HEK293T (cell line): ENCODE data around the gene POGLUT3.

Experiments
- CTCF ChIA-PET: fragments of 350-600 bp; formaldehyde crosslinking; extraction: SDS; loops from one replicate; lab custom pipeline; 2021; ENCODE audit warnings: antibody characterized with exemption, inconsistent platforms; lab: Yijun Ruan, JAX
- POLR2A ChIA-PET: fragments of 350-600 bp; formaldehyde crosslinking; extraction: SDS; loops from one replicate; lab custom pipeline; 2020; ENCODE audit warnings: antibody characterized with exemption, inconsistent platforms; lab: Yijun Ruan, JAX
- DNase-seq: peaks from one replicate; pipeline ENCODE4 v3.0.0; 2012; ENCODE audit warnings: mixed read lengths; ENCODE audit errors: extremely low spot score
- ARNT ChIP-seq: fragments of 450-650 bp; IDR thresholded peaks from 2 replicates; pipeline ENCODE4 v1.6.1; 2017; ENCODE audit warnings: mild to moderate bottlenecking
- BHLHE40 ChIP-seq: fragments of 450-650 bp; IDR thresholded peaks from 2 replicates; pipeline ENCODE4 v1.6.1; 2016; ENCODE audit warnings: mild to moderate bottlenecking, moderate library complexity, borderline replicate concordance
- CTBP1 ChIP-seq: fragments of 450-650 bp; IDR thresholded peaks from 2 replicates; pipeline ENCODE4 v1.6.1; 2016; ENCODE audit warnings: borderline replicate concordance
- ELF4 ChIP-seq: fragments of 450-650 bp; IDR thresholded peaks from 2 replicates; pipeline ENCODE4 v1.6.1; 2017; ENCODE audit warnings: antibody characterized with exemption
- FOXA1 ChIP-seq: fragments of 450-650 bp; IDR thresholded peaks from 2 replicates; pipeline ENCODE4 v1.6.1; 2016; ENCODE audit warnings: mild to moderate bottlenecking
- FOXK2 ChIP-seq: fragments of 450-650 bp; IDR thresholded peaks from 2 replicates; pipeline ENCODE4 v1.6.1; 2016; ENCODE audit warnings: mild to moderate bottlenecking
- FOXM1 ChIP-seq: fragments of 450-650 bp; IDR thresholded peaks from 2 replicates; pipeline ENCODE4 v1.6.1; 2017; ENCODE audit warnings: mild to moderate bottlenecking, borderline replicate concordance
- HDGF ChIP-seq: fragments of 450-650 bp; IDR thresholded peaks from 2 replicates; pipeline ENCODE4 v1.6.1; 2017; ENCODE audit warnings: antibody characterized with exemption, borderline replicate concordance
- L3MBTL2 ChIP-seq: fragments of 450-650 bp; conservative IDR thresholded peaks from 2 replicates; pipeline ENCODE4 v1.6.1; 2016; ENCODE audit warnings: mild to moderate bottlenecking
- LEF1 ChIP-seq: fragments of 450-650 bp; IDR thresholded peaks from 2 replicates; pipeline ENCODE4 v1.6.1; 2017; ENCODE audit warnings: mild to moderate bottlenecking, borderline replicate concordance
- NFRKB ChIP-seq: fragments of 450-650 bp; IDR thresholded peaks from 2 replicates; pipeline ENCODE4 v1.6.1; 2016; ENCODE audit warnings: mild to moderate bottlenecking, moderate library complexity
- PKNOX1 ChIP-seq: fragments of 450-650 bp; IDR thresholded peaks from 2 replicates; pipeline ENCODE4 v1.6.1; 2016
- SP1 ChIP-seq: fragments of 450-650 bp; IDR thresholded peaks from 2 replicates; pipeline ENCODE4 v1.6.1; 2017
- SUZ12 ChIP-seq: fragments of 450-650 bp; IDR thresholded peaks from 2 replicates; pipeline ENCODE4 v1.6.1; 2016; ENCODE audit warnings: mild to moderate bottlenecking
- TARDBP ChIP-seq: fragments of 450-650 bp; IDR thresholded peaks from 2 replicates; pipeline ENCODE4 v1.6.1; 2016
- ZNF384 ChIP-seq: fragments of 450-650 bp; IDR thresholded peaks from 2 replicates; pipeline ENCODE4 v1.6.1; 2016

The POGLUT3 gene

DNA sequence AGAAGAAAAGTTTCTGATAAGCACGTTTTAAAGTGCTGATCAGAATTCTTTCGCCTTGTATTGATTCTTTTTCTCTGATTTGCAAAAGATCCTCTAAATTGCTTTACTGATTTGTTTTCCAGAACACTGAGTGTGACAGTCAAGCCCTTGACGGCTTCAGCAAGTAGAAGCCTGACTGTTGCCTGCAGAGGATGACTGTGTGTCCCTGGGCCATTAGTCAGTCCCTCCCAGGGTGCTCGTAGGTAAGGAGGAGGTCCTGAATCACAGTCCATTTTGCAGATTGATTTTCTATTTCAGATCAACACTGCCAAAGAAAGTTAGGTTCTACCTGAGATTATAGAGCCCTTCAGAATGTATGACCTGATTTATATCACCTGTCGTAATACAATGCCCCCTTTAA, 38.6 kb upstream of the POGLUT3 start:
- CTCF ChIA-PET: no interaction called here
- no peak for DNase-seq
- TF ChIP-seq ZNF384 (no peak), FOXK2 (no peak), PKNOX1 (no peak), NFRKB (no peak), CTBP1 (no peak), BHLHE40 (no peak), SP1 (no peak), TARDBP (no peak), ELF4 (no peak), ARNT (no peak), HDGF (no peak), SUZ12 (no peak), L3MBTL2 (no peak), FOXA1 (no peak)
- POLR2A ChIA-PET: no interaction called here

- no peak for DNase-seq
- ChIA-PET POLR2A (no interaction called here), CTCF (no interaction called here)
- TF ChIP-seq PKNOX1: no peak
- TF ChIP-seq TARDBP: no peak
- TF ChIP-seq L3MBTL2: no peak
- no peak for TF ChIP-seq SUZ12
- TF ChIP-seq BHLHE40: no peak
- no peak for TF ChIP-seq SP1
- TF ChIP-seq FOXM1: no peak
- no peak for TF ChIP-seq HDGF
- TF ChIP-seq FOXA1: no peak
- TF ChIP-seq CTBP1: no peak
- no peak for TF ChIP-seq LEF1
- no peak for TF ChIP-seq NFRKB
- TF ChIP-seq ARNT: no peak
Measured at GRCh38 chr11:108535384-108535955, 37.3 kb upstream of the POGLUT3 start.

GRCh38 chr11:108534274-108534882, 36.2 kb upstream of the POGLUT3 start:
- no peak for DNase-seq
- CTCF ChIA-PET: interaction anchor here (0.6 kb wide), 1 partner anchor 58 kb away, joined by 3 read pairs; no protein-coding TSS in a partner anchor
- POLR2A ChIA-PET: no interaction called here
- TF ChIP-seq CTBP1 (no peak), PKNOX1 (no peak), NFRKB (no peak), TARDBP (no peak), BHLHE40 (no peak), ELF4 (no peak), FOXK2 (no peak), HDGF (no peak), LEF1 (no peak), L3MBTL2 (no peak), SP1 (no peak), FOXM1 (no peak), ARNT (no peak), FOXA1 (no peak), ZNF384 (no peak), SUZ12 (no peak)

DNA sequence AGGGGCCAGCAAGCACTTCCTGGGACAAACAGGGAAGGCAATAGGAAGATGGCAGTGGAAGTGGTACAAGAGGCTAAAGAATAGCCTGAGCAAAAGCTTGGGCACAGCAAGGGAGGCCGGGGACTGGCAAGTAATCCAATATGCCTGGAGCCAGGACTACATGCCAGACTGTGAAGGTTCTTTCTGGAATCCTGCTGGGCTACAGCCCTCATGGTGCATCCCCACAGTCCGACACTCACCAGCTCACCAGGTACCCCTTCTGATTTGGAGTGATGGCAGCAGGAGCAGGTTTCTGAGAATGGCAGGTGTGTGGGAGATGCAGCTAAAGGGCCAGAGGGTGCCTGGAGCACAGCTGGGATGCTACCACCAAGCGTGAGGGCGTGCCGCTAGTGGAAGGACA, 32.2 kb upstream of the POGLUT3 start:
- TF ChIP-seq BHLHE40: no peak
- no peak for TF ChIP-seq CTBP1
- TF ChIP-seq L3MBTL2: no peak
- no peak for TF ChIP-seq ELF4
- no peak for TF ChIP-seq SUZ12
- TF ChIP-seq ZNF384: no peak
- no peak for TF ChIP-seq FOXK2
- TF ChIP-seq SP1: no peak
- POLR2A ChIA-PET: no interaction called here
- DNase-seq: no peak
- CTCF ChIA-PET: interaction anchor here (0.8 kb wide), 1 partner anchor 9 kb away, joined by 3 read pairs; no protein-coding TSS in a partner anchor

- DNase-seq: no peak
- POLR2A ChIA-PET: no interaction called here
- CTCF ChIA-PET: interaction anchor here (0.6 kb wide), 1 partner anchor 12 kb away, joined by 3 read pairs; no protein-coding TSS in a partner anchor
- TF ChIP-seq BHLHE40: no peak
Measured at GRCh38 chr11:108527382-108527781, 29.2 kb upstream of the POGLUT3 start.

DNA sequence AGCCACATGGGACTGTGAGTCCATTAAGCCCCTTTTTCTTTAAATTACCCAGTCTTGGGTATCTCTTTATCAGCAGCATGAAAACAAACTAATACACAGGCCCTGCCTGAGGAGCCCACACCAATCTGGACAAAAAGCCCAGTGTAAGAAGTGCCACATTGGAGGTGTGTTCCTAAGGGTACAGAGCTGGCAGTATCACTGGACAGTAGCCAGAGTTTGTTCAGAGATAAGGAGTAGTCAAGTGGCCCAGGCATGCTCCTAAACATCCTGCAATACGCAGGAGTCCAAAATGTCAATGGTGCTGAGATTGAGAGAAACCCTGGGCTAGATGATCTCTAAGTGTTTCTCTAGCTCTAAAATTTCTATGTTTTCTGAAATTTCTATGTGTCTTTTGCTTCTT, 27.0 kb upstream of the POGLUT3 start:
- ChIA-PET POLR2A (no interaction called here), CTCF (no interaction called here)
- DNase-seq: no peak
- TF ChIP-seq HDGF: no peak
- TF ChIP-seq NFRKB: no peak
- no peak for TF ChIP-seq BHLHE40
- no peak for TF ChIP-seq CTBP1
